ENCODE data around the gene PPM1B. TPM values are rescaled to one million over a fixed set of nuclear protein-coding genes. Genes with fewer than 3 reads are reported as not detected.

Gene PPM1B
- total and polyA plus RNA-seq, 9 of the 15 experiments (the other 6 are each of a cell fraction or from before 2014, with no cell fraction given), result 8.9 to 44.0 (median 28.6) TPM

DNA sequence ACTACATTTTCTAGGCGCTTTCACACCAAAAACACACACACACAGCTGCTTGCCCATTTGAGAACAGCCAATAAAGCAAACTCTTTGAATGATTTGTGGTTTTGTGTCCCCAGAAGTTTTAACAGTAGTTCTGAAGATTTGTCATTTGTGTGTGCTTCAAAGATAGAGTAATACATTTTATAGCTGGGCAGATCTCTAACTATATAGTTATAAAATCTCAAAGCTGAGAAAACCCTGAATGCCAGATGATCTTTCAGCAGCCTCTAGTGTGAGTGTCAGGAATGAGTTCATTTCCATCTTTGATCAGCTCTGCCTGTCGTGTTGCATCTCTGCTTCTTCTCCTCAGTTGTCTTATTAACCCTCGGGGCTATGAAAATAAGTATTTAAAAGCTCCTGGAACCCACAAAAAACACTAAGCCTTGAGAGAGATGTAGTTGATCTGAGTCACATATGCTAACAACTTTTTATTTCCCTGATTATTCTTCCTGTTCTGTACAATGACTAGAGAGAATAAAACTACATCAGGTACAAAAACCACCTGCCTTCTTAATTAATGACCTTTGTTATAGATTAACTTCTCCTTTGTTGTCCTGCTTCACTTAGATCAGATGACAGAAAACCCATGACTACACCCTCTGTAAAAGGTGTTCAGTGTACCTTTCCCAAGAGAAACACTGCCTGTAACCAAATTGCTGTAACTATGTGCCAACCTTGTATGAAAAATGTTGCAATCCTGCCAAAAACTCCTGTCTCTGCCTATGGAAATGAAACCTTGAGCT lies 76.6 kb downstream of the PPM1B start:
- ChIA-PET POLR2A (interaction anchor here (0.6 to 1.7 kb wide), 3 partner anchors 15 to 77 kb away, joined by 3 to 4 read pairs (median 3); partner anchors contain the start of gene PPM1B), CTCF (ENCODE audit: low intra/inter-chr PET ratio) (no interaction called here)
- intact Hi-C loops (cut with micrococcal nuclease), result loop anchor here (5.0 to 10.0 kb wide), 2 partner anchors 158 to 370 kb away; no protein-coding TSS in a partner anchor
- WGBS (ENCODE audit: insufficient coverage, low coverage, missing lambda C conversion rate), result 3% methylated on average over 3 of the region's 3 CpGs
- ATAC-seq, result no peak
- in situ Hi-C loops (cut with MboI), result no loop called here
- H4K20me1 ChIP-seq (replicated peaks; ENCODE audit: control insufficient read depth, insufficient read depth, low read length), result no peaks in the 10 kb centered on the region
- H3K4me2 ChIP-seq (ENCODE audit: insufficient read depth, low read length), result no peak overlapping the region
- FAIRE-seq, result no peak
- no peaks in the 10 kb centered on the region for H3K9me1 ChIP-seq (ENCODE audit: control insufficient read depth, insufficient read depth, low read length)
- no peaks in the 10 kb centered on the region; a peak in 1 of 5 replicates for H3K4me1 ChIP-seq (replicated peaks in 1 of 2; ENCODE audit: control insufficient read depth in 2 of 2, insufficient read depth in 2 of 2, low read length in 2 of 2)
- H3K36me3 ChIP-seq (ENCODE audit: control insufficient read depth, insufficient read depth, low read length), result no peaks in the 10 kb centered on the region
- H3K27me3 ChIP-seq (ENCODE audit: control insufficient read depth in 2 of 2, insufficient read depth in 2 of 2, low read length in 2 of 2), result peaks cover 3 to 5% of the 10 kb centered on the region in 2 experiments; a peak in 3 of 5 replicates
- BruUV-seq (replicated peaks), result no TSS peak
- no peak for DNase-seq (ENCODE audit: extremely low read depth in 1 of 4, low spot score in 3 of 4)
- H3K27ac ChIP-seq (ENCODE audit: extremely low read depth, low read depth, low read length), result no peak overlapping the region
- no peaks in the 10 kb centered on the region for H3K79me2 ChIP-seq (ENCODE audit: control insufficient read depth, insufficient read depth, low read length)
- no peak overlapping the region for H3K4me3 ChIP-seq
- H2AFZ ChIP-seq (ENCODE audit: low read depth, low read length), result no peak overlapping the region
- no peaks in the 10 kb centered on the region for H3K9me3 ChIP-seq (replicated peaks; ENCODE audit: control insufficient read depth, insufficient read depth, low read depth, low read length)
- no peak overlapping the region for H3K9ac ChIP-seq (ENCODE audit: insufficient read depth in 1 of 2, low read depth in 2 of 2, low read length in 2 of 2)
- no peak for TF ChIP-seq HDAC6 (IDR thresholded peaks at IDR 0.05; ENCODE audit: low read depth, low read length)
- TF ChIP-seq ZNF785 (CRISPR knock-in tag; IDR thresholded peaks at IDR 0.05), result no peak
- TF ChIP-seq ETV6 (IDR thresholded peaks at IDR 0.05; ENCODE audit: borderline replicate concordance in 1 of 2, low read depth in 2 of 2, low read length in 1 of 2), result no peak
- no peak for TF ChIP-seq ETV6 (CRISPR knock-in tag; IDR thresholded peaks at IDR 0.05; ENCODE audit: borderline replicate concordance)
- TF ChIP-seq KHSRP (IDR thresholded peaks at IDR 0.05), result no peak
- no peak for TF ChIP-seq TGIF2 (CRISPR knock-in tag; IDR thresholded peaks at IDR 0.05)
- no peak for TF ChIP-seq IRF2 (CRISPR knock-in tag; IDR thresholded peaks at IDR 0.05)
- TF ChIP-seq, protein P1, sequence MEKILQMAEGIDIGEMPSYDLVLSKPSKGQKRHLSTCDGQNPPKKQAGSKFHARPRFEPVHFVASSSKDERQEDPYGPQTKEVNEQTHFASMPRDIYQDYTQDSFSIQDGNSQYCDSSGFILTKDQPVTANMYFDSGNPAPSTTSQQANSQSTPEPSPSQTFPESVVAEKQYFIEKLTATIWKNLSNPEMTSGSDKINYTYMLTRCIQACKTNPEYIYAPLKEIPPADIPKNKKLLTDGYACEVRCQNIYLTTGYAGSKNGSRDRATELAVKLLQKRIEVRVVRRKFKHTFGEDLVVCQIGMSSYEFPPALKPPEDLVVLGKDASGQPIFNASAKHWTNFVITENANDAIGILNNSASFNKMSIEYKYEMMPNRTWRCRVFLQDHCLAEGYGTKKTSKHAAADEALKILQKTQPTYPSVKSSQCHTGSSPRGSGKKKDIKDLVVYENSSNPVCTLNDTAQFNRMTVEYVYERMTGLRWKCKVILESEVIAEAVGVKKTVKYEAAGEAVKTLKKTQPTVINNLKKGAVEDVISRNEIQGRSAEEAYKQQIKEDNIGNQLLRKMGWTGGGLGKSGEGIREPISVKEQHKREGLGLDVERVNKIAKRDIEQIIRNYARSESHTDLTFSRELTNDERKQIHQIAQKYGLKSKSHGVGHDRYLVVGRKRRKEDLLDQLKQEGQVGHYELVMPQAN (IDR thresholded peaks at IDR 0.05; ENCODE audit: borderline replicate concordance), result no peak
- TF ChIP-seq, protein P2, sequence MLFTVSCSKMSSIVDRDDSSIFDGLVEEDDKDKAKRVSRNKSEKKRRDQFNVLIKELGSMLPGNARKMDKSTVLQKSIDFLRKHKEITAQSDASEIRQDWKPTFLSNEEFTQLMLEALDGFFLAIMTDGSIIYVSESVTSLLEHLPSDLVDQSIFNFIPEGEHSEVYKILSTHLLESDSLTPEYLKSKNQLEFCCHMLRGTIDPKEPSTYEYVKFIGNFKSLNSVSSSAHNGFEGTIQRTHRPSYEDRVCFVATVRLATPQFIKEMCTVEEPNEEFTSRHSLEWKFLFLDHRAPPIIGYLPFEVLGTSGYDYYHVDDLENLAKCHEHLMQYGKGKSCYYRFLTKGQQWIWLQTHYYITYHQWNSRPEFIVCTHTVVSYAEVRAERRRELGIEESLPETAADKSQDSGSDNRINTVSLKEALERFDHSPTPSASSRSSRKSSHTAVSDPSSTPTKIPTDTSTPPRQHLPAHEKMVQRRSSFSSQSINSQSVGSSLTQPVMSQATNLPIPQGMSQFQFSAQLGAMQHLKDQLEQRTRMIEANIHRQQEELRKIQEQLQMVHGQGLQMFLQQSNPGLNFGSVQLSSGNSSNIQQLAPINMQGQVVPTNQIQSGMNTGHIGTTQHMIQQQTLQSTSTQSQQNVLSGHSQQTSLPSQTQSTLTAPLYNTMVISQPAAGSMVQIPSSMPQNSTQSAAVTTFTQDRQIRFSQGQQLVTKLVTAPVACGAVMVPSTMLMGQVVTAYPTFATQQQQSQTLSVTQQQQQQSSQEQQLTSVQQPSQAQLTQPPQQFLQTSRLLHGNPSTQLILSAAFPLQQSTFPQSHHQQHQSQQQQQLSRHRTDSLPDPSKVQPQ (CRISPR knock-in tag; IDR thresholded peaks at IDR 0.05; ENCODE audit: borderline replicate concordance), result no peak
- no peak for TF ChIP-seq ZNF263 (CRISPR knock-in tag; IDR thresholded peaks at IDR 0.05; ENCODE audit: borderline replicate concordance)
- TF ChIP-seq PHF8 (IDR thresholded peaks at IDR 0.05; ENCODE audit: borderline replicate concordance, low read length), result no peak
- no peak for TF ChIP-seq PHB (CRISPR knock-in tag; IDR thresholded peaks at IDR 0.05)
- TF ChIP-seq EHMT2 (IDR thresholded peaks at IDR 0.05), result no peak
- TF ChIP-seq, protein P3, sequence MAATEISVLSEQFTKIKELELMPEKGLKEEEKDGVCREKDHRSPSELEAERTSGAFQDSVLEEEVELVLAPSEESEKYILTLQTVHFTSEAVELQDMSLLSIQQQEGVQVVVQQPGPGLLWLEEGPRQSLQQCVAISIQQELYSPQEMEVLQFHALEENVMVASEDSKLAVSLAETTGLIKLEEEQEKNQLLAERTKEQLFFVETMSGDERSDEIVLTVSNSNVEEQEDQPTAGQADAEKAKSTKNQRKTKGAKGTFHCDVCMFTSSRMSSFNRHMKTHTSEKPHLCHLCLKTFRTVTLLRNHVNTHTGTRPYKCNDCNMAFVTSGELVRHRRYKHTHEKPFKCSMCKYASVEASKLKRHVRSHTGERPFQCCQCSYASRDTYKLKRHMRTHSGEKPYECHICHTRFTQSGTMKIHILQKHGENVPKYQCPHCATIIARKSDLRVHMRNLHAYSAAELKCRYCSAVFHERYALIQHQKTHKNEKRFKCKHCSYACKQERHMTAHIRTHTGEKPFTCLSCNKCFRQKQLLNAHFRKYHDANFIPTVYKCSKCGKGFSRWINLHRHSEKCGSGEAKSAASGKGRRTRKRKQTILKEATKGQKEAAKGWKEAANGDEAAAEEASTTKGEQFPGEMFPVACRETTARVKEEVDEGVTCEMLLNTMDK (IDR thresholded peaks at IDR 0.05; ENCODE audit: borderline replicate concordance, insufficient read depth, low read depth, low read length, poor library complexity, severe bottlenecking), result no peak
- TF ChIP-seq ZNF79 (CRISPR knock-in tag; IDR thresholded peaks at IDR 0.05; ENCODE audit: low read depth), result no peak

All from K562 (cell line).